A549 (cell line): ENCODE results near the gene MAPKAPK2. TPM values are rescaled to one million over a fixed set of nuclear protein-coding genes. Genes with fewer than 3 reads are reported as not detected.
A peak's percentile ranks its signal among the peaks of the same experiment; 100 is the strongest.

ENCODE experiments used
- ATAC-seq, 2 experiments: fragments of 200-7000 bp in 1 of 2; fragments of >200 bp in 1 of 2; cut with Nextera tagmentation in 1 of 2; cut with Tn5 transposase in 1 of 2; 3 replicates each; pipeline versions ENCODE4 v1.8.0 to v1.9.1; 2018 to 2020; ENCODE audit warnings: mild to moderate bottlenecking in 1 of 2, moderate library complexity in 1 of 2
- CTCF ChIA-PET: fragments of 300-600 bp; sonication (Branson Sonifier 250); formaldehyde crosslinking; extraction: SDS; loops from one replicate; lab custom pipeline; 2021; ENCODE audit warnings: antibody characterized with exemption, inconsistent platforms; lab: Yijun Ruan, JAX
- POLR2A ChIA-PET: fragments of 350-600 bp; formaldehyde crosslinking; extraction: SDS; loops from one replicate; lab custom pipeline; 2021; ENCODE audit warnings: antibody characterized with exemption, inconsistent platforms; lab: Yijun Ruan, JAX
- DNase-seq, 2 experiments: peaks; one replicate each; pipeline versions ENCODE4 v3.0.0 to v3.0.0-alpha.2; 2011 to 2016; ENCODE audit warnings: low read depth in 1 of 2, low spot score in 1 of 2
- FAIRE-seq: peaks from 2 replicates; lab custom pipeline; 2011; peaks lifted over from hg19 to GRCh38; lab: Jason Lieb, UNC
- H3K27ac ChIP-seq, 2 experiments: fragments of >200 bp; sonication (Bioruptor Twin); formaldehyde crosslinking; 3 replicates each; pipeline ENCODE4 v1.5.1; 2016 to 2017
- H3K4me1 ChIP-seq: fragments of >200 bp; sonication (Bioruptor Twin); formaldehyde crosslinking; 3 replicates; pipeline ENCODE4 v1.6.1; 2016
- H3K4me2 ChIP-seq: fragments of >200 bp; sonication (Bioruptor Twin); formaldehyde crosslinking; 3 replicates; pipeline ENCODE4 v1.6.1; 2016
- H3K4me3 ChIP-seq: fragments of >200 bp; sonication (Bioruptor Twin); formaldehyde crosslinking; 3 replicates; pipeline ENCODE4 v1.5.1; 2016
- H3K9me3 ChIP-seq: fragments of >200 bp; sonication (Bioruptor Twin); formaldehyde crosslinking; 3 replicates; pipeline ENCODE4 v1.6.1; 2016
- BCL3 ChIP-seq: fragments of >200 bp; sonication (Bioruptor Twin); formaldehyde crosslinking; IDR thresholded peaks from 3 replicates; pipeline ENCODE4 v1.6.1; 2016
- CBX8 ChIP-seq: fragments of 200-600 bp; sonication (generic); IDR thresholded peaks from 2 replicates; pipeline ENCODE4 v1.6.1; 2016
- CHD2 ChIP-seq: fragments of 150-350 bp; IDR thresholded peaks from 2 replicates; pipeline ENCODE4 v1.6.1; 2014; ENCODE audit warnings: low read length; ENCODE audit not compliant: partially characterized antibody
- E2F6 ChIP-seq: IDR thresholded peaks from 2 replicates; pipeline ENCODE4 v1.6.1; 2012; ENCODE audit warnings: low read depth, borderline replicate concordance
- EHF ChIP-seq: fragments of 250-450 bp; sonication (Bioruptor Pico); IDR thresholded peaks from 2 replicates; pipeline ENCODE4 v1.5.0; 2020; ENCODE audit warnings: mild to moderate bottlenecking
- ESRRA ChIP-seq: fragments of 150-350 bp; IDR thresholded peaks from 2 replicates; pipeline ENCODE4 v1.6.1; 2014; ENCODE audit warnings: mild to moderate bottlenecking, low read length, borderline replicate concordance
- FOSL2 ChIP-seq, 2 experiments: fragments of 450-650 bp in 1 of 2; fragments of >200 bp in 1 of 2; sonication (Bioruptor Twin) in 1 of 2; formaldehyde crosslinking; IDR thresholded peaks; 2 replicates each; pipeline versions ENCODE4 v1.5.0 to v1.6.1; 2016 to 2020; ENCODE audit warnings: mild to moderate bottlenecking in 1 of 2, moderate library complexity in 1 of 2
- FOXS1 ChIP-seq: fragments of 250-450 bp; sonication (Bioruptor Pico); IDR thresholded peaks from 2 replicates; pipeline ENCODE4 v1.5.0; 2020; ENCODE audit warnings: mild to moderate bottlenecking, moderate library complexity
- HDAC2 ChIP-seq: fragments of 200-600 bp; sonication (generic); IDR thresholded peaks from 2 replicates; pipeline ENCODE4 v1.6.1; 2016
- HES2 ChIP-seq: fragments of >200 bp; sonication (Bioruptor Twin); formaldehyde crosslinking; IDR thresholded peaks from 2 replicates; pipeline ENCODE4 v1.6.1; 2016
- HOXB13 ChIP-seq: fragments of 250-450 bp; sonication (Bioruptor Pico); IDR thresholded peaks from 2 replicates; pipeline ENCODE4 v1.5.0; 2020; ENCODE audit warnings: low read depth, mild to moderate bottlenecking, moderate library complexity
- HOXB5 ChIP-seq: fragments of 250-450 bp; sonication (Bioruptor Pico); IDR thresholded peaks from 2 replicates; pipeline ENCODE4 v1.5.0; 2020; ENCODE audit warnings: mild to moderate bottlenecking, moderate library complexity
- JUN ChIP-seq, 2 experiments: fragments of >200 bp; sonication (Bioruptor Twin); formaldehyde crosslinking; IDR thresholded peaks; 2 replicates in 1 of 2; 3 replicates in 1 of 2; pipeline ENCODE4 v1.6.1; 2016 to 2017
- MAFK ChIP-seq: fragments of 450-650 bp; IDR thresholded peaks from 2 replicates; pipeline ENCODE4 v1.6.1; 2014; ENCODE audit not compliant: partially characterized antibody
- NR3C1 ChIP-seq: fragments of >200 bp; sonication (Bioruptor Twin); formaldehyde crosslinking; IDR thresholded peaks from 3 replicates; pipeline ENCODE4 v1.6.1; 2017
- PBX3 ChIP-seq: IDR thresholded peaks from 2 replicates; pipeline ENCODE4 v1.6.1; 2012
- PHF8 ChIP-seq: fragments of 200-600 bp; sonication (generic); IDR thresholded peaks from 2 replicates; pipeline ENCODE4 v1.6.1; 2016; ENCODE audit warnings: low read depth, mild to moderate bottlenecking, antibody characterized with exemption, moderate library complexity, borderline replicate concordance
- POLR2A ChIP-seq: IDR thresholded peaks from 2 replicates; pipeline ENCODE4 v1.6.1; 2012; ENCODE audit warnings: mild to moderate bottlenecking, low read length
- RAD21 ChIP-seq, 2 experiments: fragments of >200 bp in 1 of 2; sonication (Bioruptor Twin) in 1 of 2; formaldehyde crosslinking in 1 of 2; IDR thresholded peaks in 1 of 2; conservative IDR thresholded peaks in 1 of 2; 2 replicates in 1 of 2; 3 replicates in 1 of 2; pipeline ENCODE4 v1.6.1; 2012 to 2018; ENCODE audit warnings: inconsistent platforms in 1 of 2
- REST ChIP-seq: fragments of 200-600 bp; sonication (generic); IDR thresholded peaks from 2 replicates; pipeline ENCODE4 v1.6.1; 2016; ENCODE audit warnings: antibody characterized with exemption, mild to moderate bottlenecking, moderate library complexity
- RFX5 ChIP-seq: fragments of 450-650 bp; IDR thresholded peaks from 2 replicates; pipeline ENCODE4 v1.7.1; 2014; ENCODE audit warnings: antibody characterized with exemption, mild to moderate bottlenecking, moderate library complexity
- SMC3 ChIP-seq: fragments of >200 bp; sonication (Bioruptor Twin); formaldehyde crosslinking; IDR thresholded peaks from 3 replicates; pipeline ENCODE4 v1.6.1; 2018; ENCODE audit warnings: inconsistent platforms
- ZFP36 ChIP-seq: fragments of 450-650 bp; IDR thresholded peaks from 2 replicates; pipeline ENCODE4 v1.6.1; 2014; ENCODE audit warnings: borderline replicate concordance; ENCODE audit not compliant: partially characterized antibody
- ZNF302 ChIP-seq: fragments of 250-450 bp; sonication (Bioruptor Pico); IDR thresholded peaks from 2 replicates; pipeline ENCODE4 v1.9.0; 2021; ENCODE audit warnings: inconsistent platforms, mild to moderate bottlenecking, moderate library complexity
- WGBS: methylation state at CpG from one replicate; pipeline ENCODE4 v1.1.6; 2017; ENCODE audit errors: missing lambda C conversion rate; 5-methylcytosine and 5-hydroxymethylcytosine counted together
- polyA minus RNA-seq: library from RNA; depleted of rRNA, polyadenylated mRNA; stranded (reverse); fragments of >200 nt; gene quantifications from 2 replicates; pipeline ENCODE4 v1.2.3, GENCODE V29; 2011; rRNA and poly(A)+ RNA removed
- polyA plus RNA-seq, 4 experiments: library from polyadenylated mRNA; depleted of rRNA in 3 of 4; stranded (reverse); fragments of >200 nt; fragmentation: RNase III in 1 of 4; extraction: RNeasy Plus Mini Kit Qiagen cat#74134 plus additional on column Dnase treatment in 1 of 4; gene quantifications; 2 replicates in 3 of 4; 3 replicates in 1 of 4; pipeline ENCODE4 v1.2.3, GENCODE V29; 2011 to 2017

MAPKAPK2 gene
- polyA plus RNA-seq (2011; rRNA removed) (37.2 and 48.5 TPM in 2 replicates), polyA plus RNA-seq (2017; fragmentation: RNase III; extraction: RNeasy Plus Mini Kit Qiagen cat#74134 plus additional on column Dnase treatment) (36.5 to 43.8 TPM (median 43.0 TPM) in 3 replicates), polyA minus RNA-seq (49.2 and 51.4 TPM in 2 replicates)
- 34.3 and 42.5 TPM in 2 replicates for polyA plus RNA-seq (2012; cell fraction: cytosol; rRNA removed)
- polyA plus RNA-seq (2012; cell fraction: nucleus; rRNA removed): 62.0 and 66.6 TPM in 2 replicates

- DNase-seq (peak; percentile 72 to 91), ATAC-seq (peak; percentile 72 to 84), FAIRE-seq (no peak)
- H3K4me1 ChIP-seq: peaks cover 36% of the 10 kb centered on the region
- H3K27ac ChIP-seq: peak within 1 kb of the TSS; percentile 97 to 99
- no peaks in the 10 kb centered on the region for H3K9me3 ChIP-seq
- 1% methylated on average over 11 of the region's 82 CpGs for WGBS
- ChIA-PET POLR2A (interaction anchor here (0.6 to 1.6 kb wide), 12 partner anchors 10 to 224 kb away, joined by 3 to 17 read pairs (median 4); partner anchors contain the start of genes DYRK3 and EIF2D), CTCF (interaction anchor here (1.1 to 2.6 kb wide), 5 partner anchors 14 to 299 kb away, joined by 3 to 18 read pairs (median 4); no protein-coding TSS in a partner anchor)
- no peak for TF ChIP-seq CBX8
- TF ChIP-seq JUN (IDR thresholded peaks at IDR 0.05): peak; percentile 51 to 65; a peak in 4 of 5 replicates
- no peak for TF ChIP-seq CHD2
- TF ChIP-seq HOXB5 (CRISPR knock-in tag): no peak
- no peak for TF ChIP-seq NR3C1
- TF ChIP-seq HDAC2: no peak
- TF ChIP-seq POLR2A: peak; percentile 42
- 0 out of 3 replicates have a peak, but pooled peaks have one; percentile 54 for TF ChIP-seq BCL3
- TF ChIP-seq ZFP36: no peak
- TF ChIP-seq REST: no peak
- no peak for TF ChIP-seq EHF (CRISPR knock-in tag)
- no peak for TF ChIP-seq RFX5
- H3K4me2 ChIP-seq: peak within 1 kb of the TSS; percentile 97
- peak within 1 kb of the TSS; percentile 91 for H3K4me3 ChIP-seq
These were observed at the start of gene MAPKAPK2 for GRCh38 chr1:206684478-206685333. Gene MAPKAPK2, plus strand, starts transcription at chr1:206684905. Its CDS starts 325 bp downstream, at chr1:206685230.

- ChIA-PET POLR2A (interaction anchor here (0.9 to 1.9 kb wide), 13 partner anchors 20 to 417 kb away, joined by 3 to 20 read pairs (median 6); partner anchors contain the start of genes EIF2D, MAPKAPK2 and PFKFB2), CTCF (interaction anchor here (0.6 to 19.0 kb wide), 24 partner anchors 10 to 382 kb away, joined by 3 to 452 read pairs (median 6); partner anchors contain the start of gene EIF2D)
- Histone ChIP-seq H3K4me3 (peak within 1 kb of the TSS; percentile 91), H3K9me3 (no peaks in the 10 kb centered on the region), H3K4me2 (peak within 1 kb of the TSS; percentile 98), H3K4me1 (peaks cover 32% of the 10 kb centered on the region; the same call in 2 of the 3 replicates), H3K27ac (peak within 1 kb of the TSS; percentile 88 to 89)
- ATAC-seq: peak; percentile 91 to 95
- WGBS: 20% methylated on average over 18 of the region's 84 CpGs
- peak; percentile 87 to 93 for DNase-seq
- no peak for FAIRE-seq
- TF ChIP-seq POLR2A (peak; percentile 91), FOXS1 (no peak), E2F6 (peak; percentile 98), ZNF302 (CRISPR knock-in tag) (no peak), PHF8 (peak; percentile 74), ZFP36 (no peak), ESRRA (no peak), HOXB5 (CRISPR knock-in tag) (0 out of 2 replicates have a peak, but pooled peaks have one; percentile 62), PBX3 (0 out of 2 replicates have a peak, but pooled peaks have one; percentile 50), FOSL2 (IDR thresholded peaks at IDR 0.05) (no peak), FOSL2 (CRISPR knock-in tag; IDR thresholded peaks at IDR 0.05) (no peak), SMC3 (peak; percentile 13; the same call in 1 of the 3 replicates), RAD21 (conservative IDR thresholded peaks at IDR 0.05 in 1 of 2, IDR thresholded peaks at IDR 0.05 in 1 of 2) (no peak; a peak in 1 of 5 replicates), RFX5 (no peak), MAFK (no peak), HES2 (no peak), HOXB13 (CRISPR knock-in tag) (no peak)
These were observed 49.4 kb upstream of the MAPKAPK2 start, which contains the start of gene DYRK3 for GRCh38 chr1:206635080-206635977. Gene DYRK3, plus strand, starts transcription at chr1:206635536. Its CDS starts 168 bp downstream, at chr1:206635704.
